Measurements from ENCODE around the gene EPHB6.

GRCh38 chr7:142894112-142894984 is 39.5 kb downstream of the EPHB6 start:
- TF ChIP-seq CTCF (IDR thresholded peaks at IDR 0.05; ENCODE audit: low read depth, low read length) = no peak
- no peak for TF ChIP-seq POLR2A (IDR thresholded peaks at IDR 0.05; ENCODE audit: extremely low read depth, insufficient read length)
- TF ChIP-seq MAX (IDR thresholded peaks at IDR 0.05; ENCODE audit: low read depth, low read length) = no peak

Measured in NB4 (cell line).